Muscle of arm (tissue), 12 donors: Measurements from ENCODE around the gene ZNF799. TPM values are rescaled to one million over a fixed set of nuclear protein-coding genes. Genes with fewer than 3 reads are reported as not detected.
"Not testable (repeated sequence)": the region's sequence is repeated elsewhere in the genome, so short reads cannot be mapped to it uniquely, and the experiment has no call there.

Source experiments
- DNase-seq: peaks from one replicate; pipeline ENCODE4 v3.0.0-alpha.2; 2013
- polyA plus RNA-seq, 12 donors: library from polyadenylated mRNA; unstranded; fragments of 120-200 nt; gene quantifications; one replicate each; pipeline ENCODE4 v1.2.1, GENCODE V29; 2013; ENCODE audit not compliant: insufficient read length in 12 of 12

The ZNF799 gene
- polyA plus RNA-seq, 12 donors: 3.0 to 6.5 (median 4.4) TPM; not detected in 2

GRCh38 chr19:12365236-12366162 is 35.6 kb downstream of the ZNF799 start, which contains the start of gene ZNF442:
TSS of gene ZNF442 (minus strand) at chr19:12365683. CDS start at chr19:12363631, 2,052 bp downstream.
- peak; percentile 98 for DNase-seq

DNA sequence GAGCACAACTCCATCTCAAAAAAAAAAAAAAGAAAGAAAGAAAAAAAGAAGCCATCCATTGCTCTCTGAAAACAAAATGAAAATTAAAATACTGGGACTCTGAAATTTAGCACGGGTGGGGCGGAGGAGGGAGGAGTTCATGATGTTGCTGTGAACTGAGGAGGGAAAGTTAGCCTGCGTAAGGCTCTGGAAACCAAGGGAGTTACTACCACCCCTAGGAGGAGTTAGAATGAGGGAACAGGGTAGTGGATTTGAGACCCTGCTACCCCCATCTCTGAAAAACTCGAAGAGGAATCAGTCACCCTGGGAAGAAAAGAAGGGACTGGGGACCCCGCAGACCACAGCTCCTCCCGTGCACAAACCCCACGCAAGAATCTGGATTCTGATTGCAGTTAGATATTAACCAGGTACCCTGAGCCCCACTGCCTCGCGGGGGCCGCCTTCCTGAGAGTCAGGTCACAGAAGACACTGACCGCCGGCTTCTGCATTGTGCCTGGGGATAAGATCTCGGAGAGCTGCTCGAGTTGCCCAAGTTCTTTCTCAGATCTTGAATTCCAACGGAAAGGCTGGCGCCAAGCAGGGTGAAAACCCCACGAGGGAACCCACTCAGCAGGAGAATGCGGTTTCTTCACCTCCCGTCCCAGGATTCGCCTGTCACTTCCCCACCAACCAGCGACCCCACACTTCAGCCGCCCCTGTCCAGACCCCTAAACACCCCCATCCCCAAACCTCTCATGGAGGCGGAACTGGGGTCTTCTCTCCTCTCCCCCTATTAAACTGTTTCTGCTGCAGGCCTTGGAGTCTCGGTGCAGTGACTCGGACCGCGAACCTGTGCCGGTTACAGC is 36.5 kb downstream of the ZNF799 start:
- DNase-seq: peak; percentile 35

GRCh38 chr19:12362236-12362635 is 38.8 kb downstream of the ZNF799 start:
- not testable (repeated sequence) for DNase-seq

DNA sequence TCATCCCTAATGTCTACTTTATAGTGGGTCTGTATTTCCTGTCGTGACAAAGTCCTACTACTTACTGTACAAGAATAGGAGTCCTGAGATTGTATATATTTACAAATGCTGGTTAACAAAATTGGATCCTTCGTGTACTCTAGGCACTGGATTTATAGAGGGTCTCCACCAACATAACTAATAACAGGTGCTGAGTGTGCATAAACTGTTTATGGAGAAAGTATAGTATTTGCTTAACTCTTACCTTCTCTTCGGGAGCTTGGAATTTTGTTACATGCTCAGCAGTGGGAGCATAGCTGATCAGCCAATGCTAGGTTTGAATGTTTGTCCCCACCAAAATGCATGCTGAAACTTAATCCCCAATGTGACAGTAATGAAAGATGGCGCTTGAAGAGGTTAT is 47.7 kb downstream of the ZNF799 start:
- no peak for DNase-seq

DNA sequence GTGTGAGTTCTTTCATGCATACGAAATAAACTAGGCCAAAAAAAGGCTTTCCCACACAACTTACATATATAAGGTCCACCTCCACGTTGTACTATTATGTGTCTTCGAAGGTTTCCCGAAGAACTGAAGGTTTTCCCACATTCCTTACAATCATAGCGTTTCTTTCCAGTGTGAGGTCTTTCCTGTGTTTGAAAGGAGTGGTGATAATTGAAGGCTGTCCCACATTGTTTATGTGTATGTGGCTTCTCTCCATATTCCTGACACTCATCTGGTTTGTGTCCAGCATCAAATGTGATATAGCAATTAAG is 50.2 kb downstream of the ZNF799 start:
- DNase-seq: no peak

GRCh38 chr19:12350185-12350889 is 50.7 kb downstream of the ZNF799 start:
- DNase-seq: no peak

DNA sequence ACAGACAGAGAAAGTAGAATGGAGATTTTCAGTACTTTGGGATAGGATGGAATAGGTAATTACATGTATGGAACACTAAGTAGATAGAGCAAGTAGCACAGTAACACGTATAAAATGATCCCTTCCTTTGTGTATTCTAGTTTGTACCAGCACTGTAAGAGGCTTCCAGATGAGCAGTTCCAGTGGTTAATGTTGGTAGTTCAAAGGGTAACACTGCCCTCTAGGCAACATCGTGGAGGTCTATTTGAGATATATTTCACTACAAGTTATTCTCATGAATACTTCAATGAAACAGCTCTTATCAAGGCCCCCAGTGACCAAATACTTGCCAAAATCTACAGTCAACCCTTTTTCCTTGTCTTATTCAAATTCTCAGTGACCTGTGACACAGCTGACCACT is 54.2 kb downstream of the ZNF799 start:
- DNase-seq: no peak

DNA sequence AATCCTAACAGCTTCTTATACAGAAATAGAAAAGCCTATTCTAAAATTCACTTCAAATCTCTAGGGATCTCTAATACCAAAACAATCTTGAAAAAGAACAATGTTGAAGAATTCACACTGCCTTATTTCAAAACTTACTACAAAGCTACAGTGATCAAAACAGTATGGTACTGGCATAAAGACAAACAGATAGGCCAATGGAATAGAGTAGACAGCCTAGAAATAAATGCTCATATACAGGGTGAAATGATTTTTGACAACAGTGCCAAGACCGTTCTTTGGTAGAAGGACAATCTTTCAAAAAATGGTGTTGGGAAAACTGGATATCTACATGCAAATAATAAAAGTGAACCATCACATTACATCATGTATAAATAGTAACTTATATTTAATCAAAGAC is 55.9 kb downstream of the ZNF799 start:
- DNase-seq: no peak

Other genes starting within 250 kb of the ZNF799 start
- 1 to 10 TPM in 10 of 12 donors, not detected in 2; 3.9 to 7.5 (median 6.0) TPM for gene ZNF625, start 244.5 kb downstream of the ZNF799 start, polyA plus RNA-seq
- gene ZNF136, start 238.2 kb downstream of the ZNF799 start, polyA plus RNA-seq: 10 to 100 TPM in 2 of 12 donors, 1 to 10 TPM in 9, not detected in 1; 6.0 to 10.9 (median 8.6) TPM
- 10 to 100 TPM in 7 of 12 donors, 1 to 10 TPM in 4, not detected in 1; 7.3 to 14.1 (median 10.9) TPM for gene ZNF44, start 106.4 kb downstream of the ZNF799 start, polyA plus RNA-seq
- gene ZNF563, start 67.6 kb downstream of the ZNF799 start, polyA plus RNA-seq: 1 to 10 TPM in 10 of 12 donors, not detected in 2; 1.3 to 3.9 (median 2.2) TPM
- gene ZNF442, start 35.6 kb downstream of the ZNF799 start, polyA plus RNA-seq: 1 to 10 TPM in 10 of 12 donors, not detected in 2; 1.6 to 3.6 (median 2.7) TPM
- gene ZNF443, start 39.8 kb upstream of the ZNF799 start, polyA plus RNA-seq: 1 to 10 TPM in 11 of 12 donors, not detected in 1; 2.9 to 5.5 (median 4.1) TPM
- 1 to 10 TPM in 10 of 12 donors, not detected in 2; 2.3 to 4.8 (median 3.3) TPM for gene ZNF709, start 83.5 kb upstream of the ZNF799 start, polyA plus RNA-seq
- 1 to 10 TPM in 11 of 12 donors, not detected in 1; 4.2 to 7.1 (median 5.8) TPM for gene ZNF564, start 150.2 kb upstream of the ZNF799 start, polyA plus RNA-seq
- gene ZNF490, start 209.5 kb upstream of the ZNF799 start, polyA plus RNA-seq: 1 to 10 TPM in 11 of 12 donors, not detected in 1; 2.1 to 4.9 (median 3.2) TPM
- 10 to 100 TPM; 11.9 to 92.2 (median 13.7) TPM for gene ZNF791, start 209.6 kb upstream of the ZNF799 start, polyA plus RNA-seq